ENCODE results near the gene HARBI1. TPM values are rescaled to one million over a fixed set of nuclear protein-coding genes. Genes with fewer than 3 reads are reported as not detected.
A peak's percentile ranks its signal among the peaks of the same experiment; 100 is the strongest.

The HARBI1 gene
- total and polyA plus RNA-seq, 9 of the 15 experiments (the other 6 are each of a cell fraction or from before 2014, with no cell fraction given) = 3.5 to 8.4 (median 5.5) TPM

DNA sequence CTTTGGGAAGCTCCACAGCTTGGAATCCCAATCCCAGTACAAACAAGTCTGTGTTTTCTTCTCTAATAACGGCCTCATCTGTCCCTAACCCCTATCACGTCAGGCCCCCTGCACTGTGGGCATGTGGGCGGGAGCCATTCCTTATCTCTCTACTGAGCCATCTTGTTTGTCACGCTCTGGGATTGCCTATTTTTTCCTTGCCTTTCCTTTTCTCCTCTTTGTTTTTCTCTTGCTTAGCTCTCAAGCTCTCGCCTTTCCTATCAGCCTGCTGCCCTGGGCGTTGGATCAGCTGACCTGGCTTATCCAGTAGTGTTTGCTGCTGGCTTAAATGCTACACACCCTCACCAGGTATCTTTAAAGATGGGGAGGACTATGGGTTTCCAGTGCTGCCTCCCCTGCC lies 47.6 kb upstream of the HARBI1 start (continued):
- TF ChIP-seq, protein P1, sequence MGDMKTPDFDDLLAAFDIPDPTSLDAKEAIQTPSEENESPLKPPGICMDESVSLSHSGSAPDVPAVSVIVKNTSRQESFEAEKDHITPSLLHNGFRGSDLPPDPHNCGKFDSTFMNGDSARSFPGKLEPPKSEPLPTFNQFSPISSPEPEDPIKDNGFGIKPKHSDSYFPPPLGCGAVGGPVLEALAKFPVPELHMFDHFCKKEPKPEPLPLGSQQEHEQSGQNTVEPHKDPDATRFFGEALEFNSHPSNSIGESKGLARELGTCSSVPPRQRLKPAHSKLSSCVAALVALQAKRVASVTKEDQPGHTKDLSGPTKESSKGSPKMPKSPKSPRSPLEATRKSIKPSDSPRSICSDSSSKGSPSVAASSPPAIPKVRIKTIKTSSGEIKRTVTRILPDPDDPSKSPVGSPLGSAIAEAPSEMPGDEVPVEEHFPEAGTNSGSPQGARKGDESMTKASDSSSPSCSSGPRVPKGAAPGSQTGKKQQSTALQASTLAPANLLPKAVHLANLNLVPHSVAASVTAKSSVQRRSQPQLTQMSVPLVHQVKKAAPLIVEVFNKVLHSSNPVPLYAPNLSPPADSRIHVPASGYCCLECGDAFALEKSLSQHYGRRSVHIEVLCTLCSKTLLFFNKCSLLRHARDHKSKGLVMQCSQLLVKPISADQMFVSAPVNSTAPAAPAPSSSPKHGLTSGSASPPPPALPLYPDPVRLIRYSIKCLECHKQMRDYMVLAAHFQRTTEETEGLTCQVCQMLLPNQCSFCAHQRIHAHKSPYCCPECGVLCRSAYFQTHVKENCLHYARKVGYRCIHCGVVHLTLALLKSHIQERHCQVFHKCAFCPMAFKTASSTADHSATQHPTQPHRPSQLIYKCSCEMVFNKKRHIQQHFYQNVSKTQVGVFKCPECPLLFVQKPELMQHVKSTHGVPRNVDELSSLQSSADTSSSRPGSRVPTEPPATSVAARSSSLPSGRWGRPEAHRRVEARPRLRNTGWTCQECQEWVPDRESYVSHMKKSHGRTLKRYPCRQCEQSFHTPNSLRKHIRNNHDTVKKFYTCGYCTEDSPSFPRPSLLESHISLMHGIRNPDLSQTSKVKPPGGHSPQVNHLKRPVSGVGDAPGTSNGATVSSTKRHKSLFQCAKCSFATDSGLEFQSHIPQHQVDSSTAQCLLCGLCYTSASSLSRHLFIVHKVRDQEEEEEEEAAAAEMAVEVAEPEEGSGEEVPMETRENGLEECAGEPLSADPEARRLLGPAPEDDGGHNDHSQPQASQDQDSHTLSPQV (IDR thresholded peaks at IDR 0.05) = peak; percentile 81
- TF ChIP-seq SMARCA4 (IDR thresholded peaks at IDR 0.05) = peak; percentile 64
- TF ChIP-seq GATAD2A (IDR thresholded peaks at IDR 0.05) = 0 out of 2 replicates have a peak, but pooled peaks have one; percentile 28
- TF ChIP-seq EGR1 (conservative IDR thresholded peaks at IDR 0.05) = peak; percentile 85
- no peak for TF ChIP-seq POU5F1 (IDR thresholded peaks at IDR 0.05; ENCODE audit: borderline replicate concordance, low read depth, low read length, partially characterized antibody)
- peak; percentile 56; the same call in 1 of the 2 replicates for TF ChIP-seq SMARCE1 (IDR thresholded peaks at IDR 0.05)
- TF ChIP-seq, protein P2, sequence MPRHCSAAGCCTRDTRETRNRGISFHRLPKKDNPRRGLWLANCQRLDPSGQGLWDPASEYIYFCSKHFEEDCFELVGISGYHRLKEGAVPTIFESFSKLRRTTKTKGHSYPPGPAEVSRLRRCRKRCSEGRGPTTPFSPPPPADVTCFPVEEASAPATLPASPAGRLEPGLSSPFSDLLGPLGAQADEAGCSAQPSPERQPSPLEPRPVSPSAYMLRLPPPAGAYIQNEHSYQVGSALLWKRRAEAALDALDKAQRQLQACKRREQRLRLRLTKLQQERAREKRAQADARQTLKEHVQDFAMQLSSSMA (CRISPR knock-in tag; IDR thresholded peaks at IDR 0.05) = no peak
- TF ChIP-seq RAD51 (IDR thresholded peaks at IDR 0.05; ENCODE audit: borderline replicate concordance, low read depth) = peak; percentile 65; the same call in 1 of the 2 replicates
- 0 out of 4 replicates have a peak, but pooled peaks of 1 of the 2 experiments have one; percentile 23 for TF ChIP-seq FOXK2 (conservative IDR thresholded peaks at IDR 0.05 in 1 of 2, IDR thresholded peaks at IDR 0.05 in 1 of 2; ENCODE audit: low read depth in 2 of 2)
- no peak for TF ChIP-seq ZFP30 (CRISPR knock-in tag; IDR thresholded peaks at IDR 0.05; ENCODE audit: borderline replicate concordance)
- TF ChIP-seq DACH1 (IDR thresholded peaks at IDR 0.05; ENCODE audit: partially characterized antibody) = peak; percentile 54
- TF ChIP-seq, protein P3, sequence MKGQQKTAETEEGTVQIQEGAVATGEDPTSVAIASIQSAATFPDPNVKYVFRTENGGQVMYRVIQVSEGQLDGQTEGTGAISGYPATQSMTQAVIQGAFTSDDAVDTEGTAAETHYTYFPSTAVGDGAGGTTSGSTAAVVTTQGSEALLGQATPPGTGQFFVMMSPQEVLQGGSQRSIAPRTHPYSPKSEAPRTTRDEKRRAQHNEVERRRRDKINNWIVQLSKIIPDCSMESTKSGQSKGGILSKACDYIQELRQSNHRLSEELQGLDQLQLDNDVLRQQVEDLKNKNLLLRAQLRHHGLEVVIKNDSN (CRISPR knock-in tag; IDR thresholded peaks at IDR 0.05) = peak; percentile 53
- TF ChIP-seq, protein P4, sequence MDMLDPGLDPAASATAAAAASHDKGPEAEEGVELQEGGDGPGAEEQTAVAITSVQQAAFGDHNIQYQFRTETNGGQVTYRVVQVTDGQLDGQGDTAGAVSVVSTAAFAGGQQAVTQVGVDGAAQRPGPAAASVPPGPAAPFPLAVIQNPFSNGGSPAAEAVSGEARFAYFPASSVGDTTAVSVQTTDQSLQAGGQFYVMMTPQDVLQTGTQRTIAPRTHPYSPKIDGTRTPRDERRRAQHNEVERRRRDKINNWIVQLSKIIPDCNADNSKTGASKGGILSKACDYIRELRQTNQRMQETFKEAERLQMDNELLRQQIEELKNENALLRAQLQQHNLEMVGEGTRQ (CRISPR knock-in tag; IDR thresholded peaks at IDR 0.05) = peak; percentile 61; the same call in 1 of the 2 replicates
- peak; percentile 24 to 80 (median 39) for TF ChIP-seq YY1 (IDR thresholded peaks at IDR 0.05; ENCODE audit: borderline replicate concordance in 1 of 3, control insufficient read depth in 1 of 3, extremely low read depth in 1 of 3, insufficient read depth in 3 of 3, insufficient read length in 1 of 3, insufficient replicate concordance in 2 of 3, low read depth in 1 of 3, low read length in 2 of 3)
- TF ChIP-seq, protein P5, sequence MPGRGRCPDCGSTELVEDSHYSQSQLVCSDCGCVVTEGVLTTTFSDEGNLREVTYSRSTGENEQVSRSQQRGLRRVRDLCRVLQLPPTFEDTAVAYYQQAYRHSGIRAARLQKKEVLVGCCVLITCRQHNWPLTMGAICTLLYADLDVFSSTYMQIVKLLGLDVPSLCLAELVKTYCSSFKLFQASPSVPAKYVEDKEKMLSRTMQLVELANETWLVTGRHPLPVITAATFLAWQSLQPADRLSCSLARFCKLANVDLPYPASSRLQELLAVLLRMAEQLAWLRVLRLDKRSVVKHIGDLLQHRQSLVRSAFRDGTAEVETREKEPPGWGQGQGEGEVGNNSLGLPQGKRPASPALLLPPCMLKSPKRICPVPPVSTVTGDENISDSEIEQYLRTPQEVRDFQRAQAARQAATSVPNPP (IDR thresholded peaks at IDR 0.05; ENCODE audit: borderline replicate concordance, insufficient read depth, insufficient read length) = no peak
- TF ChIP-seq CEBPG (CRISPR knock-in tag; IDR thresholded peaks at IDR 0.05) = no peak
- TF ChIP-seq CEBPG (tag; conservative IDR thresholded peaks at IDR 0.05 in 1 of 2, IDR thresholded peaks at IDR 0.05 in 1 of 2) = no peak
- no peak for TF ChIP-seq NR2C2 (CRISPR knock-in tag; IDR thresholded peaks at IDR 0.05)
- TF ChIP-seq NR2C2 (tag; IDR thresholded peaks at IDR 0.05) = no peak

Measured in K562 (cell line).